HG02759 (cell line): ENCODE measurements around the gene WDCP.
"Not testable (repeated sequence)": the region's sequence is repeated elsewhere in the genome, so short reads cannot be mapped to it uniquely, and the experiment has no call there.

ENCODE experiments used
- ATAC-seq: cut with Tn5 transposase; IDR thresholded peaks from one replicate; pipeline ENCODE4 v1.9.1; 2021; ENCODE audit warnings: mild to moderate bottlenecking, moderate library complexity; ENCODE audit not compliant: unreplicated experiment

WDCP gene

GRCh38 chr2:24065341-24065740 is 18.1 kb upstream of the WDCP start:
- no peak for ATAC-seq

GRCh38 chr2:24058564-24059271 is 11.5 kb upstream of the WDCP start:
- no peak for ATAC-seq

GRCh38 chr2:24055750-24056149 is 8.6 kb upstream of the WDCP start:
- ATAC-seq = no peak

DNA sequence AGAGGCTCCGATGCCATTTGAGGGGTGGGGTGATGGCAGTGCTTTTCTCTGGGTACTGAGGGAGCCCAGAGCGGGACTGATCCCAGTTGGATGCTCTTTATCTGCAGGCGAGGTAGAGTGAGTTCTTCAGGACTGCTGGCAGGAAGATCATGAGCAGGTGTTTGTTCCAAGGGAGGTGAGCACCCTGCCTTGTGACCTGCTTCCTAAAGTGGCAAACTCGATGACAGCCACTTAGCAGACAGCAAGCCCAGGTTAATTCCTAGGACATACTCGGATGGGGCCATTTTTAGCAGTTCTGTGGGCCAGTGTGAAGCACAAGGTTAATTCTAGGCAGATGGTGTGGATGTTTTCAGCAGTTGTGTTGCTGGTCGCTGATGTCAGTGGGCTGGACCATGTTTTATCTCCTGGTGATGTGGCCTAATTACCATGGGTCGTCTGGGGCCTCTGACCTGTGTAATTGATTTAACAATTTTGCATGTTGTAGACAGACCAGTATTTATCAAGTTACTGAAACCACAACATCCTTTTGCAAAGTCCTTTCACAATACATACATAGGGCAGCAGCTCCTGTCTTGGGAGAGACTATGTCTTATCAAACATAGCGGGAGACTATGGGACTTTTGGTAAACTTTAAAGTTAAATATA is 7.3 kb upstream of the WDCP start:
- ATAC-seq = no peak

- no peak for ATAC-seq
Observed at GRCh38 chr2:24052951-24053350, 5.8 kb upstream of the WDCP start.

DNA sequence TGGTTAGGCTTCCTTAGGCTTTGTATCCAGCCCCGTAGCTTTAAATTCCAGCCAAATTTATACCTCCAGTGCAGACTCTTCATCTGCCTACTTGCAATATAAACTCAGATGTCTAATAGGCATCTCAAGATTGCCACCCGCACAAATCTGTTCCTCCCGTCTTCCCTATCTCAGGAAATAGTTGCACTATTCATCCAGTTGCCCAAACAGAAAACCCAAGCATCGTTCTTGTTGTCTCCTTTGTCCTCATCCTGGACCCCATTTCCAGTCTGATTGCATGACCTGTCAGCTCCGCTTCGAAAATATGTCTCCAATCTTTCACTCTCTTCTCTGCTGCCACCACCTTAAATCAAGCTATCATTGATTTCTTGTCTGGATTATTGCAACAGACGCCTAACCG is 4.6 kb upstream of the WDCP start:
- no peak for ATAC-seq

- ATAC-seq = no peak
Observed at GRCh38 chr2:24050041-24050979, 3.1 kb upstream of the WDCP start.

DNA sequence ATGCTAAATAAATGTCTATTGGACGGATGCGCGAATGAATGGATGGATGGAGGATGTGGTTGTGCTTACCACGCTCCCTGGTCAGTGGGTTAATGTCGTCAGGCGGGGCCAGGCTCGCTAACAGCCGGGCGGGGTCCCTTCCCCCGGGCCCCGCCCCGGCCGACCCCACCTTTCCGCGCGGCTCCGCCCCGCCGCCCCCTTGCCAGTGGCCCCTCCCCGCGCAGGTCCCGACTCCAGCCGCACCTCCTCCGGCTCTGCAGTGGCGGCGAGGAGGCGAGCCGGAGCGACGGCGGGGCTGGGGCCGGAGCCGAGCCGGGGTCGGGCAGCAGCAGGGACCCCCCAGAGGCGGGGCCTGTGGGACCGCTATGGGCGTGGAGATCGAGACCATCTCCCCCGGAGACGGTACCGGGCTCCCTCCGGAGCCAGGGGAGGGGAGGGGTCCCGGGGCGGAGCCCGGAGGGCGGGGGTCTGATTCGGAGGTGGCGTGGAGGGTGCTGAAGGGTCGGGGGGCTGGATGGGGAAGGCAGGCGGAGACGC is 2.4 kb upstream of the WDCP start, which contains the start of gene FKBP1B:
Gene FKBP1B, plus strand, starts transcription at position 257 of the 537 bp plus-strand sequence. Its CDS starts 109 bp downstream, at position 366.
- ATAC-seq = no peak

- ATAC-seq = no peak
Observed at GRCh38 chr2:24048769-24049484, 1.7 kb upstream of the WDCP start.

- peak; percentile 7 for ATAC-seq
Observed at GRCh38 chr2:24047703-24048033, 477 bp upstream of the WDCP start.

DNA sequence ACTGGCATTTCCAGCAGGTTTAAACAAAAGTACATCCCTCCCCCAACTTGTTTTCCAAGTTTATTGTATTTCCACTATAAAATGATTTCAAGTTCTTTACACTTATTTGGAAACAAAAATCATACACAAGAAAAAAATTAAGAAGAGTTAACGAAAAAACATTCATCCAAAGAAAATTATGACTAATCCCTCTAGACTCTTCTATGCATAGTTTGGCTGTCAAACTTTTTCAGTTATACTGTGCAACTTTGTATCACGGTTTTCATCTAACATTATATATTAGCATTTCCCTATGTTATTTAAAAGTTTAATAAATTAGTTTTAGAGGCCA is 627 bp downstream of the WDCP start:
- no peak for ATAC-seq

- no peak for ATAC-seq
Observed at GRCh38 chr2:24045511-24046508, 1.4 kb downstream of the WDCP start.

GRCh38 chr2:24043133-24043532 is 4.1 kb downstream of the WDCP start:
- not testable (repeated sequence) for ATAC-seq

GRCh38 chr2:24040511-24040910 is 6.7 kb downstream of the WDCP start:
- ATAC-seq = no peak

DNA sequence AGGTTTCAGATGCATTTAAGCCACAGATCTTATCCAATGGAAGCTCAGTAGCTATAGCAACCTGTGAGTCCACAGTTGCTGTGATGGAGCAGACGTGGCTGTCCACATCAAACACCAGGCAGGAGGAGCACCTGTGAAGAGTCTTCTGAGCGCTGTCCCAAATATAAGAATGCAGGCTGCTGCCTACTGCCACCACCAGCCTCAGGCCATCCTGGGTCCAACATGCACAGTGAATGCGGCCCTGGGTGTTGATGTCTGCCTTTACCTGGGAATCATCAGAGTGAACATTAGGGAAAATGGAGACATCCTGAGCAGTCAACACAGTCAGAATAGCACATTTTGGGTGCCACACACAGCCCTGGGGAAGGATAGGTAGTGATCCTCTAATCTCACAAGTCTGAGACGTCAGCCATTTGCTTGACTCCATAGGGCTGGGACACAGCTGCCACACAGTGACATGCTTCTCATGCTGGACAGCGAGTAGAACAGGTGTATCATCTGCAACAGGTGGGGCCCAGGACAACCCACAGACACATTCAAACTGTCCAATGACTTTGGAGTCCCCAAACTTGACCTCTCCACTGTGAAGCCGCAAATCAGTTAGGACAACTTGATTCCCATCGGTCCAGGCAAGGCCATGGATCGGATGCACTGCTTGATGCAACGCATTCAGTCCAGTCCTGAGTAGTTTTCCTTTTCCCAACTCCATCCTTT is 8.2 kb downstream of the WDCP start:
- ATAC-seq = no peak

DNA sequence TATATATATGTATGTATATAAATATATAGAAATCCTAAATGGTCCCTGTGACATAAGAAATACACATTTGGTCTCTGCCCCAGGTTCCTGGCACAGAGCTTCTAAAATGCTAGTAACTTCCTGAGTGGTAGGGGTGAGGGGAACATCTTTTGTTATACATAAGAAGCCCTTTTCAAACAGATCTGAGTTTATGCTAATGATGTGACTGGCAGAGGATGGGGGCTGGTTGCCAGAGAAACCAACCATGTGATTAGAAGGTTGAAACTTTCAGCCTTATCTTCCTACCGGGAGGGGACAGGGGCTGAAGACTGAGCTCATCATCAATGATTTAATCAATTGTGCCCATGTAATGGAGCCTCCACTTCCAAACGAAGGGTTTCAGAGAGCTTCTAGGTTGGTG is 21.0 kb downstream of the WDCP start:
- ATAC-seq = no peak

DNA sequence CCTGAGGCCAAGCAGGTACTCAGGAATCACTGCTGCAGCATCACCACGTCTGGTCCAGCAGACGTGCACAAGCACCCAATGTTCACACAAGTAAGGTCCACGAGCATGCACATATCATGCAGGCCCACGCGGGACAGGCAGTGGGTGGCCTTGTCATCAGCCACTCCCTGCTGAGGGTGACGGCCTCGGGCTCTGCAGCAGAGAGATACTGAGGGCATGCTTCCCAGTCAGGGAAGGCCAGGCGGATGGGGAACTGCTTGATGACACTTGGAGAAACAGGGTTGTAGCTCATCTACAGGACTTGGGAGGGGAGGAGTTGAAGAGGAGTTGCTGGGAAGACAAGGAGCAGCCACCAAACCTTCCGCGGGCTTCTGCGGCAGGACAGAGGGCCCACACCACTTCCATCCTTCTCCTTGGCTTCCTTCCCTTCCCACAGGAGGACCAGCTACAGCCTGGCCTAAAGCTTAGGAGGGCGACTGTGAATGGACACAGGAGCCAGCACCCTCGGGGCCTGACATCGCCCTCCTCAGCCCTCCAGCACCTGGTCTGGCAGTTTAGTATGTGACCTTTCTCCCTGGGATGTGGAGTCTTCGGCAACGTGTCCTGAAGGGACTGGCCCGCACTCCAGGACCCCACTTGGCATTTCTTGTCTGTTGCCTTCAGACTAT is 22.1 kb downstream of the WDCP start:
- ATAC-seq = no peak

- ATAC-seq = no peak
Observed at GRCh38 chr2:24024018-24024417, 23.2 kb downstream of the WDCP start.
